Right lobe of liver (tissue), 6 donors: ENCODE data around the gene TPRKB. TPM values are rescaled to one million over a fixed set of nuclear protein-coding genes. Genes with fewer than 3 reads are reported as not detected.

ENCODE experiments used
- ATAC-seq, 4 donors: fragments of 200-7000 bp; cut with Tn5 transposase; one replicate each; pipeline ENCODE4 v1.9.1; 2020; ENCODE audit warnings: mild to moderate bottlenecking in 4 of 4, moderate library complexity in 4 of 4
- DNase-seq, 3 donors: peaks; one replicate each; pipeline ENCODE4 v3.0.0-alpha.2; 2020
- H3K27ac ChIP-seq, 3 donors: fragments of 200-600 bp; one replicate each; pipeline ENCODE4 v1.8.0; 2022
- H3K27me3 ChIP-seq, 2 donors: fragments of 200-600 bp; one replicate each; pipeline ENCODE4 v1.8.0; 2022
- H3K36me3 ChIP-seq, 4 donors: fragments of 200-600 bp; sonication (generic) in 1 of 4; one replicate each; pipeline versions ENCODE4 v1.5.1 to v1.8.0; 2017 to 2022; ENCODE audit warnings: control low read depth in 1 of 4
- H3K4me1 ChIP-seq, 4 donors: fragments of 200-600 bp; sonication (generic) in 1 of 4; one replicate each; pipeline versions ENCODE4 v1.5.1 to v1.8.0; 2017 to 2022; ENCODE audit warnings: control low read depth in 1 of 4
- H3K4me3 ChIP-seq, 3 donors: fragments of 200-600 bp; one replicate each; pipeline ENCODE4 v1.8.0; 2022
- H3K9me3 ChIP-seq, 4 donors: fragments of 200-600 bp; sonication (generic) in 1 of 4; one replicate each; pipeline versions ENCODE4 v1.5.1 to v1.8.0; 2017 to 2022; ENCODE audit warnings: control low read depth in 1 of 4
- CTCF ChIP-seq, 4 donors: fragments of 200-600 bp in 3 of 4; fragments of 450-650 bp in 1 of 4; IDR thresholded peaks; one replicate each; pipeline versions ENCODE4 v1.5.1 to v1.8.0; 2016 to 2022; ENCODE audit warnings: antibody characterized with exemption in 4 of 4, mild to moderate bottlenecking in 2 of 4
- POLR2A ChIP-seq: fragments of 450-650 bp; IDR thresholded peaks from one replicate; pipeline ENCODE4 v1.6.1; 2017; ENCODE audit warnings: antibody characterized with exemption, mild to moderate bottlenecking
- WGBS: methylation state at CpG from one replicate; pipeline ENCODE4 v1.1.6; 2018; ENCODE audit warnings: low coverage, low lambda C conversion rate; ENCODE audit not compliant: insufficient coverage; ENCODE audit errors: missing lambda C conversion rate; 5-methylcytosine and 5-hydroxymethylcytosine counted together
- intact Hi-C, 2 donors: fragments of 100-400 bp; cut with DNase I; formaldehyde crosslinking; loops; one replicate each; pipeline versions ENCODE4 v1.11.2 to v1.14.1; 2022
- total RNA-seq, 6 experiments: library from RNA; depleted of rRNA in 2 of 6; stranded (reverse); fragments of >200 nt in 2 of 6; fragmentation: NEBNext Ultra II Directional in 3 of 6; extraction: Animal tissue kit (Norgen Biotek cat#: 25700) in 3 of 6; gene quantifications; one replicate each; pipeline versions ENCODE4 v1.1.0 to v1.2.4, GENCODE V29; 2016 to 2023
- donor health status: DM: no; HTN: yes; CAD: no.
- donor health status: DM: no; HTN: no; CAD: no.
- donor health status: DM: no; HTN: no; CAD: no.
- donor health status: DM: no; HTN: yes; CAD: no.
- donor health status: DM: no; HTN: yes; CAD: no.

The TPRKB gene
- total RNA-seq, 6 experiments from 2014 or later, result 6.9 to 19.8 (median 11.5) TPM

- DNase-seq (no peak), ATAC-seq (no peak)
- intact Hi-C loops, result no loop called here
- peaks cover 0 to 37% (median 18%) of the 10 kb centered on the region in 4 donors for H3K36me3 ChIP-seq
- 84% methylated on average over 7 of the region's 8 CpGs for WGBS
- H3K4me1 ChIP-seq, result peaks cover 0 to 11% (median 0%) of the 10 kb centered on the region in 4 donors
- H3K9me3 ChIP-seq, result no peaks in the 10 kb centered on the region
- no peaks in the 10 kb centered on the region for H3K27me3 ChIP-seq
- no peak for TF ChIP-seq CTCF (IDR thresholded peaks at IDR 0.05)
- TF ChIP-seq POLR2A, result no peak
- no peak overlapping the region for H3K27ac ChIP-seq
- H3K4me3 ChIP-seq, result no peak overlapping the region
Measured at GRCh38 chr2:73776869-73777519, 39.8 kb upstream of the TPRKB start.

- no peaks in the 10 kb centered on the region for H3K27me3 ChIP-seq
- 88% methylated on average over 4 of the region's 4 CpGs for WGBS
- intact Hi-C loops, result no loop called here
- no peak overlapping the region for H3K4me3 ChIP-seq
- ATAC-seq, result no peak
- DNase-seq, result no peak
- H3K27ac ChIP-seq, result no peak overlapping the region
- H3K36me3 ChIP-seq, result peaks cover 0 to 37% (median 18%) of the 10 kb centered on the region in 4 donors
- TF ChIP-seq CTCF (IDR thresholded peaks at IDR 0.05), result no peak
- TF ChIP-seq POLR2A, result no peak
- no peaks in the 10 kb centered on the region for H3K9me3 ChIP-seq
- peaks cover 0 to 11% (median 0%) of the 10 kb centered on the region in 4 donors for H3K4me1 ChIP-seq
Measured at GRCh38 chr2:73776381-73776780, 39.2 kb upstream of the TPRKB start.

GRCh38 chr2:73772819-73773218, 35.7 kb upstream of the TPRKB start:
- H3K27me3 ChIP-seq, result no peaks in the 10 kb centered on the region
- no peak for ATAC-seq
- intact Hi-C loops, result no loop called here
- H3K4me3 ChIP-seq, result no peak overlapping the region
- no peaks in the 10 kb centered on the region for H3K4me1 ChIP-seq
- H3K27ac ChIP-seq, result no peak overlapping the region
- H3K36me3 ChIP-seq, result peaks cover 0 to 57% (median 25%) of the 10 kb centered on the region in 4 donors
- H3K9me3 ChIP-seq, result no peaks in the 10 kb centered on the region
- DNase-seq, result no peak
- TF ChIP-seq POLR2A (no peak), CTCF (IDR thresholded peaks at IDR 0.05) (no peak)

- Histone ChIP-seq H3K27me3 (no peaks in the 10 kb centered on the region), H3K4me3 (no peak overlapping the region), H3K27ac (no peak overlapping the region), H3K36me3 (peaks cover 0 to 67% (median 24%) of the 10 kb centered on the region in 4 donors), H3K9me3 (no peaks in the 10 kb centered on the region), H3K4me1 (no peaks in the 10 kb centered on the region)
- DNase-seq, result no peak
- 100% methylated on average over 1 of the region's 3 CpGs for WGBS
- intact Hi-C loops, result no loop called here
- ATAC-seq, result no peak
- TF ChIP-seq CTCF (IDR thresholded peaks at IDR 0.05) (no peak), POLR2A (no peak)
Measured at GRCh38 chr2:73770725-73771124, 33.6 kb upstream of the TPRKB start.
